ENCODE measurements around the gene TEX35. TPM values are rescaled to one million over a fixed set of nuclear protein-coding genes. Genes with fewer than 3 reads are reported as not detected.

Gene TEX35
- total RNA-seq, 4 donors from 2014 or later, result 0.60 to 1.0 (median 1.0) TPM; not detected in 1

DNA sequence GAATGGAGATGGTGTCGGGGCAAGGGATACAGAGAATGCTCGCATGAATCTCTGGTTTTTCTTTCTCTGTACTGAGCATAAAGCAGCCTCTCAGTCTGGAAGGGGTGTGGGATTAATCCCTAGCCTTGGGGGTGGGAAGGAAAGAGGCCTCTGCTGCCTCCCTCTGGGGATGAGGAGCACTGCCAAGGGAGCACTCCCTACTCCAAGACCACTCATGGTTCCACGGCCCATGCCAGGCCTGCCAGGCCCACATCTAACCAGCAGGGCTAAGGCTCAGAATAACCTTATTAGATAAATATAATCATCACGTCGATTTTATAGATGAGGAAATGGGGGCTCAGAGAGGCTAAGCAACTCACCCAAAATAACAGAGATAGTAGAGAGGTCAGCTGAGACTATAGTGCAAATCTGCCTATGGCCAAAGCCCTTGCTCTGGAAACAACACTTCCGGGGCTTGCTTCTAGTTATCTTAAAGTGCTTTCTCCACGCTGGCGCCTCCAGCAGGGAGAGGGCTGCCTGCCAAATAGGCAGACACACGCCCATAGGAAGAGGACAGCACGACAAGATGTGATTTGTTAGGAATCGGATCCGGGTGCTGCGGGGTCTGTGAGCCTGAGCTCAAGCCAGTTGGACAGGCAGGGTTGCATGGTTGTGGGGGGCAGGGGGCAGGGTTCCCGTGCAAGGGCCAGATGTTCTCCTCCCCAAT, 522 bp downstream of the TEX35 start:
- Histone ChIP-seq H3K4me3 (no peak overlapping the region), H3K27ac (no peak overlapping the region), H3K4me1 (peaks cover 16% of the 10 kb centered on the region), H3K27me3 (no peaks in the 10 kb centered on the region), H3K9me3 (no peaks in the 10 kb centered on the region), H3K36me3 (no peaks in the 10 kb centered on the region)
- 37% methylated on average over 14 of the region's 14 CpGs for WGBS
- TF ChIP-seq POLR2A (IDR thresholded peaks at IDR 0.05) (no peak), POLR2AphosphoS5 (IDR thresholded peaks at IDR 0.05) (no peak), EP300 (IDR thresholded peaks at IDR 0.05) (no peak), CTCF (IDR thresholded peaks at IDR 0.05) (no peak)
- DNase-seq (ENCODE audit: low spot score in 2 of 2), result no peak

GRCh38 chr1:178516110-178516509, 3.2 kb downstream of the TEX35 start:
- H3K27me3 ChIP-seq, result no peaks in the 10 kb centered on the region
- peaks cover 16% of the 10 kb centered on the region for H3K4me1 ChIP-seq
- H3K4me3 ChIP-seq, result no peak overlapping the region
- TF ChIP-seq POLR2AphosphoS5 (IDR thresholded peaks at IDR 0.05) (no peak), POLR2A (IDR thresholded peaks at IDR 0.05) (no peak), CTCF (IDR thresholded peaks at IDR 0.05) (no peak), EP300 (IDR thresholded peaks at IDR 0.05) (no peak)
- H3K27ac ChIP-seq, result no peak overlapping the region
- no peak for DNase-seq (ENCODE audit: low spot score in 2 of 2)
- H3K36me3 ChIP-seq, result no peaks in the 10 kb centered on the region
- 94% methylated on average over 4 of the region's 4 CpGs for WGBS
- no peaks in the 10 kb centered on the region for H3K9me3 ChIP-seq

DNA sequence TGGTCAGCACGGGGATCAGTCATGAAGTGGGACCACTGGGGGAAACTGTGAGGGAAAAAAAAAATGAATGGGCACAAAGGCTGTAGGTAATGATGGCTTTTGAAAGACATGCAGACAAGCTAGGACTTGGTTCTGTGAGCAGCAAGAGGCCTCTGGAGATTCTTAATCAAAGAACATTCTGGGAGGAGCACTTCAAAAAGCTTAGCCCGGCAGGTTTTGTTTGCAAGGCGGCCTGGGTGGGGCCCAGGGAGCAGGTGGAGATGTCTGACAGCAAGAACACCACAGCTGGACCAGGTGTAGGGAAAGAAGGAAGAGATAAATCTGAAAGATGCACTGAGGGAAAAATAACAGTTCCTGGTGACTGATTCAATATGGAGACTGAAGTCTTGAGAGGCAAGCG, 6.0 kb downstream of the TEX35 start:
- Histone ChIP-seq H3K27ac (no peak overlapping the region), H3K36me3 (no peaks in the 10 kb centered on the region), H3K27me3 (no peaks in the 10 kb centered on the region), H3K9me3 (no peaks in the 10 kb centered on the region), H3K4me1 (peaks cover 8% of the 10 kb centered on the region), H3K4me3 (no peak overlapping the region)
- WGBS, result 53% methylated on average over 4 of the region's 4 CpGs
- no peak for DNase-seq (ENCODE audit: low spot score in 2 of 2)
- no peak for TF ChIP-seq EP300 (IDR thresholded peaks at IDR 0.05)
- no peak for TF ChIP-seq POLR2A (IDR thresholded peaks at IDR 0.05)
- no peak for TF ChIP-seq POLR2AphosphoS5 (IDR thresholded peaks at IDR 0.05)
- no peak for TF ChIP-seq CTCF (IDR thresholded peaks at IDR 0.05)

DNA sequence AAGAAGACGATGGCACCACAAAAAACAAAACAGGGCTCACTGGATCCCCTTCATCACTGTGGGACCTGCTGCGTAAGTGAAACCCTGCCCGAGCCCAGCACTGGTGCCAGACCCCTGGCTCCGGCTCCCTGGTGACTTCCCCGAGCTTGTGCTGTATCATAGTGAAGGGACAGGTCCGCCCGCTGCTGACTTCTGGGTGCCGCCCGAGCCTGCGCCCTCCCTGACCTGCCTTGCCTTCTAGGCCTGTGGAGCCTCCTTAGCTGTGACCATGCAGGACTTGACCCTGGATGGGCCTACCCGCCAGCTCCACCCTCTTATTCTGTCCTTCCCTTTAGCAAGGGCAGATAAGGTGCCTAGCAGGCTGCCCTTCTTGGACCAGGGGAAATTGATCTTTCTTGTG, 7.9 kb downstream of the TEX35 start:
- peaks cover 4% of the 10 kb centered on the region for H3K9me3 ChIP-seq
- WGBS, result 92% methylated on average over 11 of the region's 11 CpGs
- TF ChIP-seq EP300 (IDR thresholded peaks at IDR 0.05) (no peak), CTCF (IDR thresholded peaks at IDR 0.05) (no peak), POLR2AphosphoS5 (IDR thresholded peaks at IDR 0.05) (no peak), POLR2A (IDR thresholded peaks at IDR 0.05) (no peak)
- H3K27ac ChIP-seq, result no peak overlapping the region
- no peak overlapping the region for H3K4me3 ChIP-seq
- no peak for DNase-seq (ENCODE audit: low spot score in 2 of 2)
- no peaks in the 10 kb centered on the region for H3K36me3 ChIP-seq
- no peaks in the 10 kb centered on the region for H3K27me3 ChIP-seq
- H3K4me1 ChIP-seq, result no peaks in the 10 kb centered on the region

DNA sequence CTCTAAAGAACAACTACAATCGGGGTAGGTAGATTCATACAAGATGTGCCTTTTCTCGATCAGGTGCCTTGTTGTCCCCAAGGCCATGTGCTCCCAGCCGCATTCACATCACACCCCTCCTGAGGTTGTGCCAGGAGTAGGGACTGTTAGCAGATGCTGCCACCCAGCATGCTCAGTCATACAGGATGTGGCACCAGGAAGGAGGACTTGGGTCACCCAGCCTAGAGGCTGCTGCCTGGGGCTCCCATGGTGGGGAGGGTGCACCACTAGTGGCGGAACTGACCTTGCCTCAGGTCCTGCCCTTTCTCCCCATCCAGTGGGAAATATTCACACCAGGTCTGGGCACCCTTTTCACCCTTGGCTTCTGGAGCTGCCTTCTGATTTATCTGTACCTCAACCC, 8.3 kb downstream of the TEX35 start:
- peaks cover 4% of the 10 kb centered on the region for H3K9me3 ChIP-seq
- H3K4me3 ChIP-seq, result no peak overlapping the region
- TF ChIP-seq POLR2AphosphoS5 (IDR thresholded peaks at IDR 0.05) (no peak), POLR2A (IDR thresholded peaks at IDR 0.05) (no peak), EP300 (IDR thresholded peaks at IDR 0.05) (no peak), CTCF (IDR thresholded peaks at IDR 0.05) (no peak)
- no peaks in the 10 kb centered on the region for H3K36me3 ChIP-seq
- DNase-seq (ENCODE audit: low spot score in 2 of 2), result no peak
- H3K4me1 ChIP-seq, result no peaks in the 10 kb centered on the region
- no peaks in the 10 kb centered on the region for H3K27me3 ChIP-seq
- H3K27ac ChIP-seq, result no peak overlapping the region
- 78% methylated on average over 4 of the region's 4 CpGs for WGBS

Data from suprapubic skin (tissue), 4 donors.